Endothelial cell of umbilical vein (primary cell): ENCODE results near the gene RAI1. TPM values are rescaled to one million over a fixed set of nuclear protein-coding genes. Genes with fewer than 3 reads are reported as not detected.

Experiments used
- BruUV-seq: library from RNA; stranded (reverse); fragments of 400-500 nt; replicated peaks from 2 replicates; lab custom pipeline; 2021; lab: Mats Ljungman, UMichigan
- CTCF ChIA-PET: fragments of 300-600, 350-600 bp; sonication (Branson Sonifier 250); formaldehyde crosslinking; loops from one replicate; lab custom pipeline; 2021; ENCODE audit warnings: antibody characterized with exemption, inconsistent platforms; lab: Charles Lee
- POLR2A ChIA-PET: fragments of 300-600, 350-600 bp; sonication (Branson Sonifier 250); formaldehyde crosslinking; loops from one replicate; lab custom pipeline; 2021; ENCODE audit warnings: antibody characterized with exemption, inconsistent platforms; lab: Charles Lee
- DNase-seq: peaks from one replicate; pipeline ENCODE4 v3.0.0-alpha.2; 2011; ENCODE audit warnings: low read depth, low spot score
- FAIRE-seq: peaks from 2 replicates; lab custom pipeline; 2011; peaks lifted over from hg19 to GRCh38; lab: Jason Lieb, UNC
- H2AFZ ChIP-seq: 2 replicates; pipeline ENCODE4 v1.6.0; 2012; ENCODE audit warnings: low read depth, low read length, control low read depth, inconsistent platforms
- H3K27ac ChIP-seq: 2 replicates; pipeline ENCODE4 v1.5.1; 2011; ENCODE audit warnings: low read depth, mild to moderate bottlenecking, control low read depth, low read length, moderate library complexity; ENCODE audit not compliant: insufficient read depth
- H3K27me3 ChIP-seq, 2 experiments: 2 replicates each; pipeline versions ENCODE4 v1.6.0 to v1.6.1; 2011; ENCODE audit warnings: low read length in 2 of 2, mixed read lengths in 1 of 2; ENCODE audit not compliant: control insufficient read depth in 2 of 2, insufficient read depth in 2 of 2
- H3K36me3 ChIP-seq, 2 experiments: 2 replicates in 1 of 2; 3 replicates in 1 of 2; pipeline ENCODE4 v1.5.1; 2011; ENCODE audit warnings: low read length in 2 of 2, mild to moderate bottlenecking in 1 of 2, moderate library complexity in 1 of 2; ENCODE audit not compliant: control insufficient read depth in 2 of 2, insufficient read depth in 2 of 2; ENCODE audit errors: extremely low read depth in 1 of 2
- H3K4me1 ChIP-seq: 3 replicates; pipeline ENCODE4 v1.5.1; 2011; ENCODE audit warnings: mild to moderate bottlenecking, low read length; ENCODE audit not compliant: control insufficient read depth, insufficient read depth; ENCODE audit errors: extremely low read depth
- H3K4me2 ChIP-seq: 2 replicates; pipeline ENCODE4 v1.6.1; 2011; ENCODE audit warnings: low read length, control low read depth, mixed read lengths; ENCODE audit not compliant: insufficient read depth
- H3K4me3 ChIP-seq, 3 experiments: fragments of 200-600 bp in 1 of 3; sonication (generic), shearing (Covaris generic) in 1 of 3; replicated peaks in 1 of 3; 2 replicates each; pipeline ENCODE4 v1.5.1; 2011 to 2016; ENCODE audit warnings: control low read depth in 3 of 3, low read length in 3 of 3, mild to moderate bottlenecking in 2 of 3, inconsistent platforms in 1 of 3, low read depth in 1 of 3, moderate library complexity in 1 of 3; ENCODE audit not compliant: insufficient read depth in 1 of 3
- H3K79me2 ChIP-seq: 2 replicates; pipeline ENCODE4 v1.6.0; 2012; ENCODE audit warnings: low read length, inconsistent platforms; ENCODE audit not compliant: control insufficient read depth, insufficient read depth
- H3K9ac ChIP-seq: replicated peaks from 2 replicates; pipeline ENCODE3; 2011; ENCODE audit warnings: low read length, control low read depth; ENCODE audit not compliant: insufficient read depth; ENCODE audit errors: extremely low read depth
- H3K9me1 ChIP-seq: replicated peaks from 3 replicates; pipeline ENCODE4 v1.6.0; 2011; ENCODE audit warnings: mild to moderate bottlenecking, low read length; ENCODE audit not compliant: control insufficient read depth, insufficient read depth; ENCODE audit errors: extremely low read depth
- H3K9me3 ChIP-seq: replicated peaks from 2 replicates; pipeline ENCODE4 v1.5.1; 2012; ENCODE audit warnings: low read length, inconsistent platforms; ENCODE audit not compliant: control insufficient read depth, insufficient read depth
- H4K20me1 ChIP-seq: replicated peaks from 2 replicates; pipeline ENCODE3; 2011; ENCODE audit warnings: mild to moderate bottlenecking, low read length; ENCODE audit not compliant: control insufficient read depth, insufficient read depth; ENCODE audit errors: extremely low read depth
- CTCF ChIP-seq, 2 donors: IDR thresholded peaks; 1 replicate in 1 of 2; 2 replicates in 1 of 2; pipeline ENCODE4 v1.5.1; 2011; ENCODE audit warnings: low read length in 2 of 2, mild to moderate bottlenecking in 2 of 2, moderate library complexity in 2 of 2, control low read depth in 1 of 2, inconsistent platforms in 1 of 2, low read depth in 1 of 2; ENCODE audit not compliant: insufficient read depth in 1 of 2; ENCODE audit errors: extremely low read depth in 1 of 2
- EZH2 ChIP-seq: IDR thresholded peaks from 2 replicates; pipeline ENCODE4 v1.6.1; 2012; ENCODE audit warnings: borderline replicate concordance, low read depth, mild to moderate bottlenecking, moderate library complexity, low read length, inconsistent platforms; ENCODE audit not compliant: severe bottlenecking
- FOS ChIP-seq: IDR thresholded peaks from 2 replicates; pipeline ENCODE4 v1.6.1; 2011; ENCODE audit warnings: mild to moderate bottlenecking, low read length, moderate library complexity, borderline replicate concordance; ENCODE audit not compliant: insufficient read depth
- GATA2 ChIP-seq: IDR thresholded peaks from 2 replicates; pipeline ENCODE4 v1.7.0; 2011; ENCODE audit warnings: low read depth, mild to moderate bottlenecking, moderate library complexity, mixed read lengths, low read length; ENCODE audit not compliant: insufficient read length, insufficient read depth
- JUN ChIP-seq: IDR thresholded peaks from 2 replicates; pipeline ENCODE4 v1.6.1; 2011; ENCODE audit warnings: borderline replicate concordance, low read depth; ENCODE audit not compliant: insufficient read length, insufficient read depth
- MAX ChIP-seq: IDR thresholded peaks from 2 replicates; pipeline ENCODE4 v1.6.1; 2011; ENCODE audit not compliant: insufficient read depth, insufficient read length
- MYC ChIP-seq: IDR thresholded peaks from one replicate; pipeline ENCODE4 v1.6.1; 2011; ENCODE audit warnings: mild to moderate bottlenecking, low read depth, low read length
- POLR2A ChIP-seq: IDR thresholded peaks from 2 replicates; pipeline ENCODE4 v1.6.1; 2012; ENCODE audit warnings: low read depth, mild to moderate bottlenecking, control low read depth, low read length
- POLR2AphosphoS5 ChIP-seq: IDR thresholded peaks from 2 replicates; pipeline ENCODE4 v1.6.1; 2012; ENCODE audit warnings: low read depth, mild to moderate bottlenecking, control low read depth, low read length, moderate library complexity; ENCODE audit not compliant: insufficient read depth
- dilution Hi-C: fragments of 300-500 bp; cut with MboI; formaldehyde crosslinking; loops from one replicate; pipeline ENCODE4 v1.15.0; 2019; ENCODE audit warnings: low sequenced_read_pairs; ENCODE audit not compliant: extremely low pct_ligation_motif_present
- intact Hi-C: fragments of 100-400 bp; cut with micrococcal nuclease; formaldehyde crosslinking; loops from one replicate; pipeline ENCODE4 v1.10.0; 2022
- polyA plus RNA-seq, 4 experiments: library from polyadenylated mRNA; depleted of rRNA in 3 of 4; stranded (reverse) in 3 of 4; unstranded in 1 of 4; fragments of >200 nt; gene quantifications; 2 replicates each; pipeline versions ENCODE4 v1.2.1 to v1.2.3, GENCODE V29; 2011 to 2012; ENCODE audit warnings: missing spikeins in 1 of 4
- total RNA-seq: library from RNA; stranded (reverse); gene quantifications from 2 replicates; pipeline ENCODE4 v1.2.3, GENCODE V29; 2021

Gene RAI1
- total and polyA plus RNA-seq, 2 donors (not counting 3 experiments of a cell fraction or from before 2014, with no cell fraction given), result 7.8 to 43.3 TPM

GRCh38 chr17:17767887-17768418, 86.7 kb downstream of the RAI1 start:
- no peaks in the 10 kb centered on the region for H3K9me1 ChIP-seq
- no peak overlapping the region for H3K27ac ChIP-seq
- intact Hi-C loops, result no loop called here
- no peaks in the 10 kb centered on the region for H3K4me1 ChIP-seq
- BruUV-seq, result no TSS peak
- no peaks in the 10 kb centered on the region for H4K20me1 ChIP-seq
- no peak overlapping the region for H3K4me2 ChIP-seq
- no peak overlapping the region for H2AFZ ChIP-seq
- ChIA-PET POLR2A (no interaction called here), CTCF (interaction anchor here (0.7 kb wide), 1 partner anchor 13 kb away, joined by 3 read pairs; no protein-coding TSS in a partner anchor)
- DNase-seq, result no peak
- peaks cover 0 to 6% of the 10 kb centered on the region in 2 experiments for H3K36me3 ChIP-seq
- H3K79me2 ChIP-seq, result peaks cover 10% of the 10 kb centered on the region
- FAIRE-seq, result peak; percentile 24
- no peak for TF ChIP-seq JUN
- H3K9me3 ChIP-seq, result no peaks in the 10 kb centered on the region
- no peak overlapping the region for H3K9ac ChIP-seq
- dilution Hi-C loops, result no loop called here
- H3K27me3 ChIP-seq, result no peaks in the 10 kb centered on the region
- no peak overlapping the region for H3K4me3 ChIP-seq

- Histone ChIP-seq H3K9me3 (no peaks in the 10 kb centered on the region), H3K4me3 (no peak overlapping the region), H4K20me1 (no peaks in the 10 kb centered on the region), H3K4me2 (no peak overlapping the region), H3K36me3 (peaks cover 0 to 6% of the 10 kb centered on the region in 2 experiments), H3K27me3 (no peaks in the 10 kb centered on the region), H3K9ac (no peak overlapping the region), H2AFZ (no peak overlapping the region), H3K79me2 (peaks cover 11% of the 10 kb centered on the region), H3K4me1 (no peaks in the 10 kb centered on the region), H3K9me1 (no peaks in the 10 kb centered on the region), H3K27ac (no peak overlapping the region)
- POLR2A ChIA-PET, result no interaction called here
- dilution Hi-C loops (no loop called here), intact Hi-C loops (no loop called here)
- no peak for FAIRE-seq
- CTCF ChIA-PET, result no interaction called here
- DNase-seq, result no peak
- TF ChIP-seq CTCF (IDR thresholded peaks at IDR 0.05; ENCODE audit: extremely low read depth in 1 of 2, insufficient read depth in 1 of 2, low read depth in 1 of 2, low read length in 2 of 2), result no peak
- no peak for TF ChIP-seq EZH2
- no peak for TF ChIP-seq MYC
- TF ChIP-seq POLR2A, result no peak
- TF ChIP-seq JUN, result no peak
- TF ChIP-seq POLR2AphosphoS5, result no peak
- no peak for TF ChIP-seq GATA2
- TF ChIP-seq MAX, result no peak
- no peak for TF ChIP-seq FOS
- BruUV-seq, result no TSS peak
Observed at GRCh38 chr17:17768424-17769088, 87.3 kb downstream of the RAI1 start.
